GM12873 (cell line): ENCODE data around the gene APELA.

Experiments used
- TF ChIP-seq, protein P1 (sequence below): IDR thresholded peaks from 2 replicates; pipeline ENCODE4 v1.5.1; 2012; ENCODE audit warnings: low read depth, mild to moderate bottlenecking, moderate library complexity, low read length, control low read depth; ENCODE audit not compliant: insufficient read depth; ENCODE audit errors: missing control alignments

Gene APELA

DNA sequence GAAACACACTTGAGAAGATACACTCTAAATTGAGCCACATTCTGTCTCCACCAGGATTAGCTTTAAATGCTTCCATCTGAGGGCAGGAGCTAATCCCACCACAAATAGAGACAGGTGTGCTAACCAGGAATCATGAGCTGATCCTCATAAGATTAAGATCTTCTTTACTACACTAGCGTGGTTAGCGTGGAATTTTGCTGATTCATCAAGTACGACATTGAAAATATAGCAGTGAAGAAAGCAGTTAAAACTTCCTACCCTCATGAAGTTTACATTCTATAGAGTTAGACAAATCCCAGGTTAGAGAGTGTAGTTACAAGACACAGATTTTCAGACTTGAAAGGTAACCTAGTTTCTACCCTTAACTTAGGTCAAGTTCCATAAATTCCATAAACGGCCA, 5.3 kb upstream of the APELA start:
- TF ChIP-seq, protein P1, sequence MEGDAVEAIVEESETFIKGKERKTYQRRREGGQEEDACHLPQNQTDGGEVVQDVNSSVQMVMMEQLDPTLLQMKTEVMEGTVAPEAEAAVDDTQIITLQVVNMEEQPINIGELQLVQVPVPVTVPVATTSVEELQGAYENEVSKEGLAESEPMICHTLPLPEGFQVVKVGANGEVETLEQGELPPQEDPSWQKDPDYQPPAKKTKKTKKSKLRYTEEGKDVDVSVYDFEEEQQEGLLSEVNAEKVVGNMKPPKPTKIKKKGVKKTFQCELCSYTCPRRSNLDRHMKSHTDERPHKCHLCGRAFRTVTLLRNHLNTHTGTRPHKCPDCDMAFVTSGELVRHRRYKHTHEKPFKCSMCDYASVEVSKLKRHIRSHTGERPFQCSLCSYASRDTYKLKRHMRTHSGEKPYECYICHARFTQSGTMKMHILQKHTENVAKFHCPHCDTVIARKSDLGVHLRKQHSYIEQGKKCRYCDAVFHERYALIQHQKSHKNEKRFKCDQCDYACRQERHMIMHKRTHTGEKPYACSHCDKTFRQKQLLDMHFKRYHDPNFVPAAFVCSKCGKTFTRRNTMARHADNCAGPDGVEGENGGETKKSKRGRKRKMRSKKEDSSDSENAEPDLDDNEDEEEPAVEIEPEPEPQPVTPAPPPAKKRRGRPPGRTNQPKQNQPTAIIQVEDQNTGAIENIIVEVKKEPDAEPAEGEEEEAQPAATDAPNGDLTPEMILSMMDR, result no peak

- TF ChIP-seq, protein P1, result no peak
Observed at GRCh38 chr4:164872481-164872880, 4.5 kb upstream of the APELA start.

DNA sequence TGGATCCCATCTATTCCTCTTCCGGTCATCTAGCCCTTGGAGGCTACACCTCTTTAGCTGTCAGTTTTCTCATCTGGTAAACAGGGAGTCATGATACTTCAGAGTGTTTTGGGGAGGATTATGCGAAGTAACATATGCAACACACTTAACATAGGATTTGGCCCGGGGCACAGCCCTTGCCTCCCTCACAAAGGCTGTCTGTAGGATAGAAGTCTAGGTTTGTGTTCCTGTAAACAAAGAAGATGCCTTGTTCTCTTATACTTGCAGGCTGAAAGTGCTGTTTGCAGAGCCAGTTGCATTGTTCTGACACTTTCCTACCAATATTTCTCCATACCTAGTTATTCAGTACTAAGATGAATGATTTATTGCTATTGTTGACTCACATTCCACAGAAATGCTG, 2.2 kb upstream of the APELA start:
- TF ChIP-seq, protein P1, result no peak

- TF ChIP-seq, protein P1, result no peak
Observed at GRCh38 chr4:164880489-164881262, 3.7 kb downstream of the APELA start.

- TF ChIP-seq, protein P1, result no peak
Observed at GRCh38 chr4:164888096-164888715, 11.2 kb downstream of the APELA start.

DNA sequence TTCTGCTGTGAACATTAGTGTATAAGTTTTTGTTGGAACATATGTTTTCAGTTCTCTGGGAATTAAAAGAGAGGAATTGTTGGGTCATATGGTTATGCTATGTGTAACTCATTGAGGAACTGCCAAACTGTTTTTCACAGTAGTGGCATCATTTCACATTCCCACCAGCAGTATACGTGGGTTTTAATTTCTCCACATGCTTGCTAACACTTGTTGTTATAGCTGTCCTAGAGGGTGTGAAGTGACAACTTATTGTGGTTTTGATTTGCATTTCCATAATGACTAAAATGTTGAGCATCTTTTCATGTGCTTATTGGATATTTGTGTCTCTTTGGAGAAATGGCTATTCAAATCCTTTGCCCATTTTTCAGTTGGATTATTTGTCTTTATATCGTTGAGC, 13.7 kb downstream of the APELA start:
- TF ChIP-seq, protein P1, result no peak

GRCh38 chr4:164892018-164892417, 15.0 kb downstream of the APELA start:
- TF ChIP-seq, protein P1, result no peak
